ENCODE data around the gene ZNF837.

DNA sequence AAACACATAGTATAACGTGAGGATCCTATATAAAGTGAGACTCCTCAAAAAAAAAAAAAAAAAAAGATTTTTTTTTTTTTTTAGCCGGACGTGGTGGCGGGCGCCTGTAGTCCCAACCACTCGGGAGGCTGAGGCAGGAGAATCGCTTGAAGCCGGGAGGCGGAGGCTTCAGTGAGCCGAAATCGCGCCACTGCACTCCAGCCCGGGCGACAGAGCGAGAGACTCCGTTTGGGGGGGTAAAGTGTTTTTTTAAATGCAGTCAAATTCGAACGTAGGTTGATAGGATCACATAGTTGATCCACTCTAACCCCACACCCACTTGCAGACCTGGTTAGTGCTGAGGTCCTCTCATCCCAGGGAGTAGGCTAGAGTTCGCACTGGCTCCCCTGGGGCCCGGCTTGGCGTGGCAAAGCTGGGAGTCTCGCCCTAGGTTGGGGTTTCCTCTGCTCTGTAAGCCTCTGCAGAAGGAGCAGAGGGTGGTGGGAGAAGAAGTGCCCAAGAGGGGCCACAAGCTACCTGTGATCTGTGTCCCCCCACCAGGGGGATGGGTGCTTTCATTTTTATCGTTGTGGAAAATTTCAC is 21.1 kb upstream of the ZNF837 start:
- TF ChIP-seq POLR2AphosphoS5 (IDR thresholded peaks at IDR 0.05) (no peak), CTCF (IDR thresholded peaks at IDR 0.05) (no peak), EP300 (IDR thresholded peaks at IDR 0.05) (no peak), POLR2A (IDR thresholded peaks at IDR 0.05) (no peak)

Data from upper lobe of left lung (tissue), 4 donors.